GM12878 (cell line): ENCODE data around the gene VSX2. TPM values are rescaled to one million over a fixed set of nuclear protein-coding genes. Genes with fewer than 3 reads are reported as not detected.

Experiments
- ATAC-seq: fragments of 200-7000 bp; cut with Tn5 transposase; 3 replicates; pipeline ENCODE4 v1.9.1; 2020; ENCODE audit warnings: mild to moderate bottlenecking, moderate library complexity
- BruUV-seq: library from RNA; stranded (reverse); fragments of 400-500 nt; replicated peaks from 2 replicates; lab custom pipeline; 2021; lab: Mats Ljungman, UMichigan
- CTCF ChIA-PET: fragments of 300-600 bp; sonication (Branson Sonifier 250); formaldehyde crosslinking; extraction: SDS; loops from one replicate; lab custom pipeline; 2021; ENCODE audit warnings: inconsistent platforms; lab: Yijun Ruan, JAX
- POLR2A ChIA-PET: fragments of 350-600 bp; formaldehyde crosslinking; extraction: SDS; loops from one replicate; lab custom pipeline; 2021; ENCODE audit warnings: inconsistent platforms; lab: Charles Lee
- RAD21 ChIA-PET: fragments of 300-600 bp; sonication (Branson Sonifier 250); formaldehyde crosslinking; loops from one replicate; lab custom pipeline; 2023; ENCODE audit warnings: antibody characterized with exemption; ENCODE audit not compliant: unreplicated experiment; lab: Charles Lee
- SMC1A ChIA-PET: fragments of 300-600 bp; sonication (Branson Sonifier 250); formaldehyde crosslinking; loops from one replicate; lab custom pipeline; 2023; ENCODE audit not compliant: unreplicated experiment, uncharacterized antibody; lab: Charles Lee
- DNase-seq: peaks from one replicate; pipeline ENCODE4 v3.0.0-alpha.2; 2011; ENCODE audit warnings: low read depth, low spot score
- FAIRE-seq: peaks from 3 replicates; lab custom pipeline; 2011; peaks lifted over from hg19 to GRCh38; lab: Jason Lieb, UNC
- H2AFZ ChIP-seq: 2 replicates; pipeline ENCODE4 v1.6.0; 2011; ENCODE audit warnings: low read depth, low read length, control low read depth; ENCODE audit not compliant: control insufficient read depth
- H3K27ac ChIP-seq: 2 replicates; pipeline ENCODE4 v1.5.1; 2011; ENCODE audit warnings: control low read depth; ENCODE audit not compliant: control insufficient read depth, insufficient read depth
- H3K27me3 ChIP-seq, 2 experiments: replicated peaks in 1 of 2; 2 replicates each; pipeline versions ENCODE4 v1.6.0 to v1.6.1; 2011; ENCODE audit warnings: low read length in 1 of 2; ENCODE audit not compliant: control insufficient read depth in 2 of 2, insufficient read depth in 2 of 2
- H3K36me3 ChIP-seq, 2 experiments: 2 replicates each; pipeline ENCODE4 v1.5.1; 2011; ENCODE audit warnings: low read length in 1 of 2; ENCODE audit not compliant: control insufficient read depth in 2 of 2, insufficient read depth in 2 of 2
- H3K4me1 ChIP-seq: 2 replicates; pipeline ENCODE4 v1.6.1; 2011; ENCODE audit warnings: mild to moderate bottlenecking, low read length, moderate library complexity, mixed read lengths; ENCODE audit not compliant: control insufficient read depth, insufficient read depth
- H3K4me2 ChIP-seq: 2 replicates; pipeline ENCODE4 v1.6.0; 2011; ENCODE audit warnings: control low read depth; ENCODE audit not compliant: control insufficient read depth, insufficient read depth
- H3K4me3 ChIP-seq: fragments of 200-600 bp; sonication (generic); 2 replicates; pipeline ENCODE4 v1.5.1; 2016
- H3K79me2 ChIP-seq: 2 replicates; pipeline ENCODE4 v1.6.0; 2011; ENCODE audit warnings: low read length; ENCODE audit not compliant: control insufficient read depth, insufficient read depth
- H3K9ac ChIP-seq: 2 replicates; pipeline ENCODE4 v1.8.0; 2011; ENCODE audit warnings: low read length, control low read depth, mixed read lengths; ENCODE audit not compliant: control insufficient read depth, insufficient read depth
- H3K9me3 ChIP-seq: replicated peaks from 3 replicates; pipeline ENCODE4 v1.5.1; 2011; ENCODE audit warnings: mild to moderate bottlenecking, low read length; ENCODE audit not compliant: control insufficient read depth, insufficient read depth
- H4K20me1 ChIP-seq: 2 replicates; pipeline ENCODE4 v1.6.0; 2011; ENCODE audit not compliant: control insufficient read depth, insufficient read depth
- BHLHE40 ChIP-seq, 2 experiments: fragments of 450-650 bp in 1 of 2; IDR thresholded peaks; 2 replicates each; pipeline ENCODE4 v1.6.1; 2011 to 2017; ENCODE audit warnings: low read depth in 2 of 2, borderline replicate concordance in 1 of 2, improper control_type of control experiment in 1 of 2, low read length in 1 of 2, mild to moderate bottlenecking in 1 of 2
- ETV6 ChIP-seq, 2 experiments: fragments of 450-650 bp in 1 of 2; IDR thresholded peaks in 1 of 2; conservative IDR thresholded peaks in 1 of 2; 2 replicates each; pipeline ENCODE4 v1.6.1; 2014; ENCODE audit warnings: antibody characterized with exemption in 1 of 2, borderline replicate concordance in 1 of 2, low read depth in 1 of 2, mild to moderate bottlenecking in 1 of 2, moderate library complexity in 1 of 2
- EZH2 ChIP-seq: IDR thresholded peaks from 2 replicates; pipeline ENCODE4 v1.6.1; 2012; ENCODE audit warnings: low read depth, mild to moderate bottlenecking, control low read depth, inconsistent platforms, low read length, borderline replicate concordance; ENCODE audit not compliant: control insufficient read depth
- HDAC2 ChIP-seq: fragments of 200-600 bp; sonication (generic); IDR thresholded peaks from 2 replicates; pipeline ENCODE4 v1.6.1; 2017
- POLR2A ChIP-seq: IDR thresholded peaks from 2 replicates; pipeline ENCODE4 v1.6.1; 2011; ENCODE audit warnings: low read depth, mild to moderate bottlenecking, low read length
- WGBS: methylation state at CpG from one replicate; pipeline ENCODE4 v1.1.6; 2016; ENCODE audit warnings: low lambda C conversion rate; ENCODE audit not compliant: insufficient replicate concordance, insufficient coverage; ENCODE audit errors: missing lambda C conversion rate; 5-methylcytosine and 5-hydroxymethylcytosine counted together
- in situ Hi-C: fragments of 300-500 bp; cut with MboI; formaldehyde crosslinking; loops from 9 replicates; pipeline ENCODE4 v1.14.3; 2018; ENCODE audit warnings: mixed read lengths
- intact Hi-C: fragments of 100-400 bp; cut with micrococcal nuclease; formaldehyde crosslinking; loops from one replicate; pipeline ENCODE4 v1.14.2; 2022; ENCODE audit not compliant: unreplicated experiment
- polyA plus RNA-seq, 11 experiments: library from polyadenylated mRNA; depleted of rRNA in 4 of 11; unstranded in 6 of 11; stranded (reverse) in 5 of 11; fragments of >200 nt; fragmentation: Nextera tagmentation in 4 of 11; fragmentation: Illumina TruSeq in 1 of 11; extraction: Ambion mirVana in 4 of 11; extraction: Trizol in 1 of 11; gene quantifications; 1 replicate in 1 of 11; 2 replicates in 10 of 11; pipeline versions ENCODE4 v1.2.1 to v1.2.3, GENCODE V29; 2011 to 2016; ENCODE audit warnings: inconsistent platforms in 2 of 11, missing spikeins in 2 of 11, low read depth in 1 of 11
- total RNA-seq, 4 experiments: library from RNA; depleted of rRNA in 3 of 4; stranded (reverse); fragments of >200 nt in 3 of 4; fragmentation: Illumina TruSeq in 1 of 4; extraction: Trizol in 1 of 4; gene quantifications; 2 replicates each; pipeline versions ENCODE4 v1.2.1 to v1.2.3, GENCODE V29; 2013 to 2021

VSX2 gene
- total and polyA plus RNA-seq, 10 of the 15 experiments (the other 5 are each of a cell fraction or from before 2014, with no cell fraction given): 0.04 to 0.05 TPM; not detected in 8

GRCh38 chr14:74241652-74242017, 2.4 kb downstream of the VSX2 start:
- WGBS: 24% methylated on average over 14 of the region's 14 CpGs
- SMC1A ChIA-PET: no interaction called here
- in situ Hi-C loops (no loop called here), intact Hi-C loops (no loop called here)
- no peak overlapping the region for H3K9ac ChIP-seq
- no TSS peak for BruUV-seq
- FAIRE-seq (peak; percentile 18), ATAC-seq (no peak), DNase-seq (no peak)
- H3K79me2 ChIP-seq: no peaks in the 10 kb centered on the region
- H3K4me2 ChIP-seq: no peak overlapping the region
- H2AFZ ChIP-seq: no peak overlapping the region
- no peaks in the 10 kb centered on the region for H3K36me3 ChIP-seq
- no peaks in the 10 kb centered on the region for H4K20me1 ChIP-seq
- no peak overlapping the region for H3K27ac ChIP-seq
- TF ChIP-seq EZH2 (0 out of 2 replicates have a peak, but pooled peaks have one; percentile 73), POLR2A (no peak)
- H3K27me3 ChIP-seq: peaks cover 23 to 38% of the 10 kb centered on the region in 2 experiments
- POLR2A ChIA-PET: no interaction called here
- no peaks in the 10 kb centered on the region for H3K9me3 ChIP-seq
- H3K4me1 ChIP-seq: no peaks in the 10 kb centered on the region
- RAD21 ChIA-PET: interaction anchor here (0.6 kb wide), 1 partner anchor 10 kb away, joined by 4 read pairs; no protein-coding TSS in a partner anchor
- CTCF ChIA-PET: no interaction called here
- no peak overlapping the region for H3K4me3 ChIP-seq

- ATAC-seq: peak; percentile 28
- BruUV-seq: no TSS peak
Observed at GRCh38 chr14:74242021-74242779, 3.0 kb downstream of the VSX2 start.

More at GRCh38 chr14:74242021-74242779, 3.0 kb downstream of the VSX2 start:
- Histone ChIP-seq H3K9ac (no peak overlapping the region), H3K4me1 (no peaks in the 10 kb centered on the region), H3K4me2 (no peak overlapping the region), H3K27ac (no peak overlapping the region), H3K36me3 (no peaks in the 10 kb centered on the region), H2AFZ (no peak overlapping the region), H3K27me3 (peaks cover 22 to 38% of the 10 kb centered on the region in 2 experiments), H3K9me3 (no peaks in the 10 kb centered on the region), H4K20me1 (no peaks in the 10 kb centered on the region), H3K4me3 (no peak overlapping the region), H3K79me2 (no peaks in the 10 kb centered on the region)
- TF ChIP-seq BHLHE40 (IDR thresholded peaks at IDR 0.05; ENCODE audit: borderline replicate concordance in 1 of 2, low read depth in 2 of 2, low read length in 1 of 2): no peak
- TF ChIP-seq ETV6 (conservative IDR thresholded peaks at IDR 0.05 in 1 of 2, IDR thresholded peaks at IDR 0.05 in 1 of 2; ENCODE audit: borderline replicate concordance in 1 of 2, low read depth in 1 of 2): no peak
- TF ChIP-seq HDAC2: no peak
- no peak for DNase-seq
- no peak for FAIRE-seq
- ChIA-PET SMC1A (no interaction called here), POLR2A (no interaction called here), RAD21 (interaction anchor here (0.6 kb wide), 1 partner anchor 11 kb away, joined by 4 read pairs; no protein-coding TSS in a partner anchor), CTCF (no interaction called here)
- in situ Hi-C loops: no loop called here
- intact Hi-C loops: no loop called here
- WGBS: 18% methylated on average over 27 of the region's 28 CpGs
